B cell (primary cell): ENCODE results near the gene CLCF1. TPM values are rescaled to one million over a fixed set of nuclear protein-coding genes. Genes with fewer than 3 reads are reported as not detected.

ENCODE experiments used
- ATAC-seq: fragments of 200-7000 bp; cut with Tn5 transposase; one replicate; pipeline ENCODE4 v1.10.0; 2021; ENCODE audit warnings: low read depth, mild to moderate bottlenecking, moderate number of reproducible peaks, moderate library complexity
- CTCF ChIA-PET: fragments of 350-600 bp; sonication (Branson Sonifier 250); formaldehyde crosslinking; loops from one replicate; lab custom pipeline; 2021; ENCODE audit warnings: antibody characterized with exemption, inconsistent platforms; lab: Charles Lee
- POLR2A ChIA-PET: fragments of 350-600 bp; sonication (Branson Sonifier 250); formaldehyde crosslinking; loops from one replicate; lab custom pipeline; 2021; ENCODE audit warnings: antibody characterized with exemption; lab: Charles Lee
- DNase-seq: peaks from one replicate; pipeline ENCODE4 v3.0.0; 2013
- H2AFZ ChIP-seq: 2 replicates; pipeline ENCODE4 v1.6.1; 2012; ENCODE audit warnings: mild to moderate bottlenecking, low read depth, low read length; ENCODE audit not compliant: insufficient read depth, poor library complexity, severe bottlenecking
- H3K27ac ChIP-seq, 2 donors: 1 replicate in 1 of 2; 2 replicates in 1 of 2; pipeline ENCODE4 v1.5.1; 2012 to 2013; ENCODE audit warnings: low read length in 2 of 2, mild to moderate bottlenecking in 2 of 2, moderate library complexity in 1 of 2
- H3K27me3 ChIP-seq, 4 experiments: fragments of 200-600 bp in 1 of 4; sonication (generic) in 1 of 4; replicated peaks in 1 of 4; 1 replicate in 2 of 4; 2 replicates in 2 of 4; pipeline versions ENCODE4 v1.6.1 to v1.7.0; 2013 to 2016; ENCODE audit warnings: low read length in 3 of 4, mild to moderate bottlenecking in 2 of 4, mixed read lengths in 1 of 4, moderate library complexity in 1 of 4; ENCODE audit not compliant: insufficient read depth in 4 of 4, control insufficient read depth in 3 of 4; ENCODE audit errors: control extremely low read depth in 1 of 4
- H3K36me3 ChIP-seq, 2 experiments: replicated peaks in 1 of 2; 1 replicate in 1 of 2; 2 replicates in 1 of 2; pipeline versions ENCODE4 v1.6.1 to v1.7.1; 2013; ENCODE audit warnings: low read length in 1 of 2; ENCODE audit not compliant: insufficient read depth in 2 of 2, control insufficient read depth in 1 of 2; ENCODE audit errors: control extremely low read depth in 1 of 2, extremely low read depth in 1 of 2
- H3K4me1 ChIP-seq, 2 donors: fragments of 200-600 bp in 1 of 2; sonication (generic) in 1 of 2; 1 replicate in 1 of 2; 2 replicates in 1 of 2; pipeline versions ENCODE4 v1.5.1 to v1.6.1; 2013 to 2017; ENCODE audit warnings: low read length in 2 of 2; ENCODE audit not compliant: control insufficient read depth in 2 of 2, insufficient read depth in 2 of 2
- H3K4me2 ChIP-seq: replicated peaks from 2 replicates; pipeline ENCODE3; 2012; ENCODE audit warnings: mild to moderate bottlenecking, low read depth, low read length; ENCODE audit not compliant: poor library complexity, severe bottlenecking
- H3K4me3 ChIP-seq, 5 experiments: fragments of 200-600 bp in 1 of 5; sonication (generic) in 1 of 5; 1 replicate in 3 of 5; 2 replicates in 2 of 5; pipeline versions ENCODE4 v1.5.1 to v1.7.0; 2011 to 2016; ENCODE audit warnings: low read length in 4 of 5, mild to moderate bottlenecking in 4 of 5, low read depth in 2 of 5, control low read depth in 1 of 5, moderate library complexity in 1 of 5; ENCODE audit not compliant: insufficient read depth in 1 of 5; ENCODE audit errors: control extremely low read depth in 1 of 5, extremely low read depth in 1 of 5
- H3K79me2 ChIP-seq: fragments of 200-600 bp; sonication (generic); one replicate; pipeline ENCODE4 v1.6.0; 2016; ENCODE audit warnings: low read length; ENCODE audit not compliant: control insufficient read depth, insufficient read depth
- H3K9ac ChIP-seq: fragments of 200-600 bp; sonication (generic); 2 replicates; pipeline ENCODE4 v1.6.1; 2017; ENCODE audit warnings: mild to moderate bottlenecking, low read length, moderate library complexity
- H3K9me3 ChIP-seq, 3 donors: one replicate each; pipeline versions ENCODE4 v1.6.1 to v1.7.1; 2013; ENCODE audit warnings: low read length in 2 of 3; ENCODE audit not compliant: control insufficient read depth in 2 of 3, insufficient read depth in 1 of 3; ENCODE audit errors: control extremely low read depth in 1 of 3
- H4K20me1 ChIP-seq: 2 replicates; pipeline ENCODE4 v1.6.0; 2012; ENCODE audit warnings: mild to moderate bottlenecking, low read length; ENCODE audit not compliant: insufficient read depth, control insufficient read depth, poor library complexity, severe bottlenecking
- H3K27ac Mint-ChIP-seq: one replicate; pipeline ENCODE4 v1.8.0; 2021; ENCODE audit warnings: mixed read lengths
- H3K27me3 Mint-ChIP-seq: one replicate; pipeline ENCODE4 v1.8.0; 2021; ENCODE audit warnings: mixed read lengths
- H3K4me1 Mint-ChIP-seq: one replicate; pipeline ENCODE4 v1.8.0; 2021; ENCODE audit warnings: mixed read lengths
- H3K4me3 Mint-ChIP-seq: one replicate; pipeline ENCODE4 v1.8.0; 2021; ENCODE audit warnings: mixed read lengths
- H3K9me3 Mint-ChIP-seq: one replicate; pipeline ENCODE4 v1.8.0; 2022; ENCODE audit warnings: mixed read lengths; ENCODE audit not compliant: insufficient read depth
- CTCF ChIP-seq: fragments of 200-600 bp; IDR thresholded peaks from one replicate; pipeline ENCODE4 v1.8.0; 2022; ENCODE audit warnings: antibody characterized with exemption, mild to moderate bottlenecking
- EZH2 ChIP-seq: IDR thresholded peaks from 2 replicates; pipeline ENCODE4 v1.6.1; 2012; ENCODE audit warnings: borderline replicate concordance, low read depth, mild to moderate bottlenecking, moderate library complexity, low read length; ENCODE audit not compliant: insufficient read depth, poor library complexity, severe bottlenecking
- WGBS: methylation state at CpG from one replicate; pipeline ENCODE4 v1.1.5; 2013; ENCODE audit warnings: missing lambda C conversion rate; ENCODE audit not compliant: insufficient coverage; 5-methylcytosine and 5-hydroxymethylcytosine counted together
- intact Hi-C: fragments of 100-400 bp; cut with micrococcal nuclease; formaldehyde crosslinking; loops from one replicate; pipeline ENCODE4 v1.10.0; 2022
- polyA plus RNA-seq: library from polyadenylated mRNA; depleted of rRNA; stranded (reverse); fragments of >200 nt; gene quantifications from 2 replicates; pipeline ENCODE4 v1.2.3, GENCODE V29; 2012
- total RNA-seq, 2 donors: library from RNA; stranded (reverse); fragments of 120-200 nt in 1 of 2; gene quantifications; 1 replicate in 1 of 2; 2 replicates in 1 of 2; pipeline versions ENCODE4 v1.2.3 to v1.2.4, GENCODE V29; 2013 to 2022

Gene CLCF1
- total and polyA plus RNA-seq, 2 donors (not counting 1 experiment from before 2014, with no cell fraction given) = 29.1 to 44.6 TPM

- intact Hi-C loops = no loop called here
- Mint-ChIP-seq H3K27me3 (no peaks in the 10 kb centered on the region), H3K27ac (peak overlapping the region; percentile 69), H3K9me3 (no peaks in the 10 kb centered on the region), H3K4me1 (peaks cover 41% of the 10 kb centered on the region), H3K4me3 (peak overlapping the region; percentile 91)
- Histone ChIP-seq H3K9ac (peak overlapping the region; percentile 83), H2AFZ (peak overlapping the region; percentile 87), H3K4me2 (peak overlapping the region; percentile 99), H4K20me1 (peaks cover 43% of the 10 kb centered on the region), H3K4me1 (peaks cover 14 to 31% of the 10 kb centered on the region in 2 donors), H3K27me3 (no peaks in the 10 kb centered on the region), H3K36me3 (peaks cover 0 to 14% of the 10 kb centered on the region in 2 experiments), H3K27ac (peak overlapping the region in 1 of 2 donors; percentile 78), H3K4me3 (peak overlapping the region; percentile 38 to 95 (median 81)), H3K9me3 (no peaks in the 10 kb centered on the region), H3K79me2 (peaks cover 38% of the 10 kb centered on the region)
- DNase-seq (no peak), ATAC-seq (peak; percentile 2)
- ChIA-PET POLR2A (interaction anchor here (0.5 to 2.3 kb wide), 24 partner anchors 10 to 153 kb away, joined by 3 to 40 read pairs (median 5); partner anchors contain the start of genes AIP, CLCF1, CORO1B and GPR152), CTCF (interaction anchor here (0.7 to 42.2 kb wide), 10 partner anchors 9 to 116 kb away, joined by 3 to 2379 read pairs (median 10); partner anchors contain the start of genes AIP, CDK2AP2, CLCF1 and PITPNM1)
- 17% methylated on average over 26 of the region's 31 CpGs for WGBS
- no peak for TF ChIP-seq EZH2
- no peak for TF ChIP-seq CTCF
Observed at GRCh38 chr11:67392183-67392715, 18.9 kb upstream of the CLCF1 start.
